ENCODE measurements around the gene LPAR6. TPM values are rescaled to one million over a fixed set of nuclear protein-coding genes. Genes with fewer than 3 reads are reported as not detected.
"Not testable (repeated sequence)": the region's sequence is repeated elsewhere in the genome, so short reads cannot be mapped to it uniquely, and the experiment has no call there.

Gene LPAR6
- total and polyA plus RNA-seq, 7 donors = 4.1 to 11.0 (median 5.8) TPM

- Histone ChIP-seq H3K4me3 (no peak overlapping the region), H3K36me3 (ENCODE audit: insufficient read depth in 1 of 2, low read depth in 1 of 2) (no peaks in the 10 kb centered on the region), H3K9me3 (no peaks in the 10 kb centered on the region), H3K4me1 (peaks cover 40% of the 10 kb centered on the region), H3K27ac (no peak overlapping the region), H3K27me3 (ENCODE audit: insufficient read depth in 3 of 3, low read length in 2 of 3) (no peaks in the 10 kb centered on the region)
- no peak for TF ChIP-seq CTCF (IDR thresholded peaks at IDR 0.05)
- ATAC-seq = no peak
- intact Hi-C loops (cut with DNase I) = no loop called here
- no peak for DNase-seq
- WGBS, 3 donors = 48 to 62% (median 57%) methylated on average over 5 of the region's 5 CpGs
These were observed 18.5 kb upstream of the LPAR6 start for GRCh38 chr13:48431431-48431830.

GRCh38 chr13:48429886-48430285, 17.0 kb upstream of the LPAR6 start:
- DNase-seq (no peak), ATAC-seq (no peak)
- intact Hi-C loops (cut with DNase I) = no loop called here
- H3K9me3 ChIP-seq = no peaks in the 10 kb centered on the region
- no peaks in the 10 kb centered on the region for H3K27me3 ChIP-seq (ENCODE audit: insufficient read depth in 3 of 3, low read length in 2 of 3)
- peaks cover 35% of the 10 kb centered on the region for H3K4me1 ChIP-seq
- H3K27ac ChIP-seq = no peak overlapping the region
- TF ChIP-seq CTCF (IDR thresholded peaks at IDR 0.05) = no peak
- no peak overlapping the region for H3K4me3 ChIP-seq
- H3K36me3 ChIP-seq (ENCODE audit: insufficient read depth in 1 of 2, low read depth in 1 of 2) = no peaks in the 10 kb centered on the region

GRCh38 chr13:48429036-48429435, 16.1 kb upstream of the LPAR6 start:
- Histone ChIP-seq H3K27ac (no peak overlapping the region), H3K36me3 (ENCODE audit: insufficient read depth in 1 of 2, low read depth in 1 of 2) (no peaks in the 10 kb centered on the region), H3K4me3 (no peak overlapping the region), H3K4me1 (peaks cover 35% of the 10 kb centered on the region), H3K27me3 (ENCODE audit: insufficient read depth in 3 of 3, low read length in 2 of 3) (no peaks in the 10 kb centered on the region), H3K9me3 (no peaks in the 10 kb centered on the region)
- 94 to 96% (median 96%) methylated on average over 3 of the region's 3 CpGs for WGBS, 3 donors
- DNase-seq (no peak), ATAC-seq (no peak)
- intact Hi-C loops (cut with DNase I) = no loop called here
- TF ChIP-seq CTCF (IDR thresholded peaks at IDR 0.05) = no peak

GRCh38 chr13:48426755-48427298, 13.9 kb upstream of the LPAR6 start:
- H3K4me3 ChIP-seq; ATAC-seq; intact Hi-C loops (cut with DNase I); H3K36me3 ChIP-seq (ENCODE audit: insufficient read depth in 1 of 2, low read depth in 1 of 2); H3K27me3 ChIP-seq (ENCODE audit: insufficient read depth in 3 of 3, low read length in 2 of 3); H3K9me3 ChIP-seq; H3K27ac ChIP-seq; DNase-seq: not testable (repeated sequence)
- WGBS, 3 donors = 84 to 88% (median 88%) methylated on average over 8 of the region's 9 CpGs
- H3K4me1 ChIP-seq = peaks cover 24% of the 10 kb centered on the region

GRCh38 chr13:48426052-48426451, 13.1 kb upstream of the LPAR6 start:
- H3K27ac ChIP-seq = no peak overlapping the region
- H3K4me1 ChIP-seq = peaks cover 16% of the 10 kb centered on the region
- ATAC-seq (no peak), DNase-seq (no peak)
- peaks cover 4% of the 10 kb centered on the region for H3K9me3 ChIP-seq
- intact Hi-C loops (cut with DNase I) = no loop called here
- H3K27me3 ChIP-seq (ENCODE audit: insufficient read depth in 3 of 3, low read length in 2 of 3) = no peaks in the 10 kb centered on the region
- H3K4me3 ChIP-seq = no peak overlapping the region
- H3K36me3 ChIP-seq (ENCODE audit: insufficient read depth in 1 of 2, low read depth in 1 of 2) = no peaks in the 10 kb centered on the region
- TF ChIP-seq CTCF (IDR thresholded peaks at IDR 0.05) = no peak
